Liver (tissue), 9 donors: ENCODE results near the gene ZFP1. TPM values are rescaled to one million over a fixed set of nuclear protein-coding genes. Genes with fewer than 3 reads are reported as not detected.
A peak's percentile ranks its signal among the peaks of the same experiment; 100 is the strongest.

Source experiments
- DNase-seq: peaks from one replicate; pipeline ENCODE4 v3.0.0-alpha.2; 2017; ENCODE audit warnings: low spot score
- H3K27ac ChIP-seq, 2 donors: one replicate each; pipeline ENCODE4 v1.7.0; 2013; ENCODE audit warnings: inconsistent platforms in 2 of 2, low read length in 2 of 2, control low read depth in 1 of 2, low read depth in 1 of 2, mild to moderate bottlenecking in 1 of 2
- H3K27me3 ChIP-seq, 4 donors: one replicate each; pipeline versions ENCODE4 v1.6.1 to v1.7.0; 2013; ENCODE audit warnings: low read length in 3 of 4, inconsistent platforms in 1 of 4, mild to moderate bottlenecking in 1 of 4, moderate library complexity in 1 of 4; ENCODE audit not compliant: control insufficient read depth in 4 of 4, insufficient read depth in 4 of 4
- H3K36me3 ChIP-seq, 4 donors: one replicate each; pipeline versions ENCODE4 v1.6.1 to v1.7.0; 2013; ENCODE audit warnings: low read length in 3 of 4, mild to moderate bottlenecking in 3 of 4, low read depth in 1 of 4, moderate library complexity in 1 of 4; ENCODE audit not compliant: control insufficient read depth in 4 of 4, insufficient read depth in 3 of 4
- H3K4me1 ChIP-seq, 4 donors: one replicate each; pipeline versions ENCODE4 v1.6.1 to v1.7.0; 2013; ENCODE audit warnings: low read length in 3 of 4, mild to moderate bottlenecking in 3 of 4, moderate library complexity in 1 of 4; ENCODE audit not compliant: control insufficient read depth in 4 of 4, insufficient read depth in 4 of 4
- H3K4me3 ChIP-seq, 3 donors: one replicate each; pipeline versions ENCODE4 v1.6.1 to v1.7.0; 2013; ENCODE audit warnings: low read length in 3 of 3, control low read depth in 1 of 3, low read depth in 1 of 3, mild to moderate bottlenecking in 1 of 3
- H3K9ac ChIP-seq, 2 donors: one replicate each; pipeline ENCODE4 v1.7.0; 2013; ENCODE audit warnings: low read length in 2 of 2, mild to moderate bottlenecking in 2 of 2, moderate library complexity in 2 of 2, control low read depth in 1 of 2, low read depth in 1 of 2
- H3K9me3 ChIP-seq, 4 donors: one replicate each; pipeline versions ENCODE4 v1.6.1 to v1.7.0; 2013; ENCODE audit warnings: low read length in 3 of 4; ENCODE audit not compliant: control insufficient read depth in 4 of 4
- ATF3 ChIP-seq: IDR thresholded peaks from 2 replicates; pipeline ENCODE4 v1.6.1; 2016; ENCODE audit warnings: antibody characterized with exemption
- EGR1 ChIP-seq, 2 donors: IDR thresholded peaks; 2 replicates each; pipeline ENCODE4 v1.6.1; 2016 to 2018; ENCODE audit warnings: antibody characterized with exemption in 2 of 2, low read depth in 2 of 2
- GABPA ChIP-seq, 2 donors: IDR thresholded peaks in 1 of 2; conservative IDR thresholded peaks in 1 of 2; 2 replicates each; pipeline ENCODE4 v1.6.1; 2016; ENCODE audit warnings: antibody characterized with exemption in 2 of 2, mild to moderate bottlenecking in 1 of 2, moderate library complexity in 1 of 2
- HNF4G ChIP-seq: IDR thresholded peaks from 2 replicates; pipeline ENCODE4 v1.6.1; 2016; ENCODE audit warnings: antibody characterized with exemption
- JUND ChIP-seq, 2 donors: IDR thresholded peaks; 2 replicates each; pipeline ENCODE4 v1.6.1; 2016; ENCODE audit warnings: antibody characterized with exemption in 2 of 2
- NR2F2 ChIP-seq: IDR thresholded peaks from 2 replicates; pipeline ENCODE4 v1.6.1; 2016; ENCODE audit warnings: antibody characterized with exemption
- RAD21 ChIP-seq, 2 donors: IDR thresholded peaks; 2 replicates each; pipeline ENCODE4 v1.6.1; 2016; ENCODE audit warnings: antibody characterized with exemption in 2 of 2, mild to moderate bottlenecking in 2 of 2
- RXRA ChIP-seq, 2 donors: IDR thresholded peaks; 2 replicates each; pipeline ENCODE4 v1.6.1; 2017 to 2018; ENCODE audit warnings: antibody characterized with exemption in 2 of 2, mild to moderate bottlenecking in 1 of 2
- SP1 ChIP-seq: IDR thresholded peaks from 2 replicates; pipeline ENCODE4 v1.6.1; 2018; ENCODE audit warnings: antibody characterized with exemption, mild to moderate bottlenecking
- TAF1 ChIP-seq: conservative IDR thresholded peaks from 2 replicates; pipeline ENCODE4 v1.6.1; 2016; ENCODE audit warnings: antibody characterized with exemption, mild to moderate bottlenecking
- ZBTB33 ChIP-seq: IDR thresholded peaks from 2 replicates; pipeline ENCODE4 v1.6.1; 2016; ENCODE audit warnings: antibody characterized with exemption
- WGBS: extraction: QIAGEN DNeasy Blood & Tissue Kit; methylation state at CpG from one replicate; pipeline ENCODE4 v1.1.7; 2013; 5-methylcytosine and 5-hydroxymethylcytosine counted together
- polyA plus RNA-seq, 2 donors: library from polyadenylated mRNA; stranded (reverse) in 1 of 2; unstranded in 1 of 2; fragments of 200-250 nt in 1 of 2; fragments of >200 nt in 1 of 2; fragmentation: Nextera tagmentation in 1 of 2; extraction: Ambion mirVana in 1 of 2; gene quantifications; one replicate each; pipeline versions ENCODE4 v1.2.1 to v1.2.3, GENCODE V29; 2013 to 2015
- total RNA-seq, 2 donors: library from RNA; depleted of rRNA; stranded (reverse); fragments of >200 nt; gene quantifications; one replicate each; pipeline ENCODE4 v1.2.3, GENCODE V29; 2014
- donor health status: healthy.
- donor health status: healthy.
- donor health status: healthy.
- donor health status: healthy.
- donor health status: healthy.

ZFP1 gene
- total and polyA plus RNA-seq, 4 donors, result 3.8 to 8.5 (median 6.0) TPM

GRCh38 chr16:75099075-75099667 lies 49.2 kb upstream of the ZFP1 start (continued):
- TF ChIP-seq ZBTB33 (no peak), TAF1 (no peak), JUND (IDR thresholded peaks at IDR 0.05) (no peak)

DNA sequence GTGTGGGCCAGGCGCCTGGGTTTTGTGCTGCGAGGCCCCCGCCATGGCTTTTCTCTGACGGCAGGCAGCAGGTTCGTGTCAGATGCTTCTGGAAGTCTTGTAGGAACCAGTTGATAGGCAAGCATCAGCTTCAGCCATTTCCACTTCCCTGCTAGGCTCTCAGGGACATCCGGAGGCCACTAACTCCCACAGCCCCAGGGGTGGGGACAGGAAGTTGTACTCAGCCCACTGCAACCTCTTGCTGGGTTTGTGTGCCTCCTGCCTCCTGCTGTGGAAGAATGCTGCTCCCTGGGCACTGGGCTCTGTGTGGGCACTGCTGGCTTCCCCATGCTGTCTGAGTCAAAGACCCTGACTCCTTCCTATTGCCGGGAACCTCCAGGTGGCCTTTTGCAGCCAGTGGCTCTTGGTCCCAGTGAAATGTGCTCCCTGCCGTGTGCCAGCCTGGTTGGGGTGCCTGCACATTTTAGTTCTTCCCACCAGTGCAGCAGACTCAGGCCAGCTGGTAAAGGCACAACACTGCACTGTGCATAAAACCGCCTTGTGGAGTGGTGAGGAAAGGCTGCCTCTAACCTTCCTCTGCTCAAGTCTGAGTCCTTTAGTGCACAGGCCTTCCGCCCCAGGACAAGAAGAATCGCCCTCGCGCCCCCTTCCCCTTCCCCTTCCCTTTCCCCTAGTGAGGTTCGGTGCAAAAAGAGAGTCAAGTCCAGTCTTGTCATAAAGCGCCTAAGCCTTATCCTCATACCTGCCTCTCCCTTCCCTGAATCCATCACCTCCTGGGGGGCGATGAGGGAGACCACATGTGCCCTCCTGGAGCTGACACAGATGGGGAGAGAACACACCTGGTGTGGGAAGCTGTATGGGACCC lies 48.4 kb upstream of the ZFP1 start:
- H3K27me3 ChIP-seq, result no peaks in the 10 kb centered on the region
- TF ChIP-seq RAD21 (IDR thresholded peaks at IDR 0.05) (peak in 1 of 2 donors; percentile 29), SP1 (no peak), ZBTB33 (no peak), RXRA (IDR thresholded peaks at IDR 0.05) (no peak), EGR1 (IDR thresholded peaks at IDR 0.05; ENCODE audit: low read depth in 2 of 2) (no peak), GABPA (IDR thresholded peaks at IDR 0.05 in 1 of 2, conservative IDR thresholded peaks at IDR 0.05 in 1 of 2) (no peak), NR2F2 (peak; percentile 21), ATF3 (no peak)
- peaks cover 0 to 2% (median 0%) of the 10 kb centered on the region in 4 donors for H3K36me3 ChIP-seq
- H3K4me1 ChIP-seq, result peaks cover 0 to 7% (median 0%) of the 10 kb centered on the region in 4 donors
- 82% methylated on average over 16 of the region's 16 CpGs for WGBS
- H3K9me3 ChIP-seq, result no peaks in the 10 kb centered on the region
- peak overlapping the region in 1 of 2 donors; percentile 32 for H3K27ac ChIP-seq
- H3K9ac ChIP-seq, result no peak overlapping the region
- no peak overlapping the region for H3K4me3 ChIP-seq
- no peak for DNase-seq

DNA sequence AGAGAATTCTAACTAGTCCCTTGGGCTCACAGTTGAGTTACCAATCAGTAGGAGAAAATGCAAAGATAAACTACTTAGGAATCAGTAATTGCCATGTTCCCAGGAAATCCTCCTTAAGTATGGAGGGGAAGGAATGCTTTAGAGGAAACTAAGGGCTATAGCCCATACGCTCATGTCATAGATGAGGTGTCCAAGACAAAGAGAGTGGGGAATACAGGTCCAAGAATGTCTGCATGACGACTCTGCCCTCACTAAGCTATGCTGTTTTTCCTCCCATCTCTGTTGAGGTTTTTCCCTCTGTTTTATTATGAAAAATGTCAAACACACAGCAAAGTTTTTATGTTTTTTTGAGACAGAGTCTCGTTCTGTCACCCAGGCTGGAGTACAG lies 47.7 kb upstream of the ZFP1 start:
- H3K4me3 ChIP-seq, result no peak overlapping the region
- no peak overlapping the region for H3K9ac ChIP-seq
- no peaks in the 10 kb centered on the region for H3K27me3 ChIP-seq
- no peak for DNase-seq
- WGBS, result 88% methylated on average over 3 of the region's 3 CpGs
- H3K27ac ChIP-seq, result no peak overlapping the region
- H3K36me3 ChIP-seq, result peaks cover 0 to 2% (median 0%) of the 10 kb centered on the region in 4 donors
- no peaks in the 10 kb centered on the region for H3K9me3 ChIP-seq
- TF ChIP-seq GABPA (IDR thresholded peaks at IDR 0.05 in 1 of 2, conservative IDR thresholded peaks at IDR 0.05 in 1 of 2) (no peak), HNF4G (no peak)
- peaks cover 0 to 7% (median 3%) of the 10 kb centered on the region in 4 donors for H3K4me1 ChIP-seq
